Measurements from ENCODE around the gene ENPP3.

Gene ENPP3

GRCh38 chr6:131636880-131637792, at the start of gene ENPP3:
TSS of gene ENPP3 (plus strand) at chr6:131637302. CDS start at chr6:131637385, 83 bp downstream.
- no peak for DNase-seq

- DNase-seq, result no peak
Measured at GRCh38 chr6:131587909-131588308, 49.2 kb upstream of the ENPP3 start.

GRCh38 chr6:131588643-131589042, 48.5 kb upstream of the ENPP3 start:
- DNase-seq, result no peak

DNA sequence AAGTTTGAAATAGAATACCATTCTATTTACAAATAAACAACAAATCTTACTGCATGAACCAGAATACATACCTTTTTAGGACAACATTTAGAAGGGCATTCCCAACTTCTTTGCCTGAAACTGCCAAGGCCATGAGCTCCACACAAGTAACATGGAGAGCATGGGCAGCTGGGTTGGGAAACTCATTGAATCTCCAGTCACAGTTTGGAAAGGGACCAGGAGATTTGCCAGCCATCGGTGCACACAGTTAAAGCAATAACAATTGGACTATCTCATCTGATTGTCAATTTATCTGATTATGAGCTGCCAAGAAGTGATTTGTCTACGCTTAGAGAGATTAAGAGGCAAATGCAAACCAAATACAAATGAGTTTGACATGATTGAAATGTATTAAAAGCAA, 44.2 kb upstream of the ENPP3 start:
- DNase-seq, result no peak

GRCh38 chr6:131594074-131594473, 43.0 kb upstream of the ENPP3 start:
- DNase-seq, result no peak

- no peak for DNase-seq
Measured at GRCh38 chr6:131597446-131597845, 39.7 kb upstream of the ENPP3 start.

DNA sequence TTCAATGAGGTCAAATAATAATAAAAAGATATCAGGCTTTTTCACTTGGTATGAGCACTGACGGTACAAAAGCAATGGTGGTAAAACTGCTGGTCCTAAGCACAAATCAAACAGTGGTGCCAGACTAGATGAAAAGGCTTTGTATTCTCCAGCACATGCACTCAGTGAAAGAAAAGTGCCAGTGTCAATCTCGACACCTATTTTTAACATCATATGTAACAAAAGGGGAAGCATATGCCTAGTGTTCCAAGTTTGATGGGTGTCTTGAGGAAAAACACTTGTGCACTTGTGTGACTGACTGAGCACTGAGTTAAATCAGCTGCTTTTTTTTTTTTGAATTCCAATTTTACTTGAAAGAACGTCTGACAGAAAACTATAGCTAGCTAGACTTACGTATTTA, 36.4 kb upstream of the ENPP3 start:
- DNase-seq, result no peak

DNA sequence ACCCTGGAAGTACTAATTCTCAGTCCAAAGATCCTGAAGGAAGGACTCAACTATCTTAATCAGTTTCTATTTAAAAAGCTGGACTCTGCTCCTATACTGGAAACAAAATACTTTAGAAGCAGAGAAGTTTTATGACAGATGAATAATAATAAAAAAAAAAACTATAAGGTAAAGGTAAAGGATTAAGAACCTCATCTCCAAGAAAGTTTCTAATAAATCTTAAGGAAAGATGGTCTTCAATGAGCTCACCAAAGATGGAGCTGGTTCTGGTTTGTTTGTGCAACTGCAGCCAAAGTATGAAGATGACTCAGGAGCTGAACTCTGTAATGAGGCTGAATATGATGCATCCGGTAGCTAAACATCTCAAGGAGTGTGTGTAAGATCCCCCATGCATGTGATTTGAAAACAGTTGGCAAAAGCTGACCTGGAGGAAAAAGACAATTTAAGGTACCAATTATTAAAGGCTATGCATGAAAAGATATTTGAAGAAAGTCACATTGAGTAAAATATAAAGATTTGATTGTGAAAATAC, 34.3 kb upstream of the ENPP3 start:
- no peak for DNase-seq

DNA sequence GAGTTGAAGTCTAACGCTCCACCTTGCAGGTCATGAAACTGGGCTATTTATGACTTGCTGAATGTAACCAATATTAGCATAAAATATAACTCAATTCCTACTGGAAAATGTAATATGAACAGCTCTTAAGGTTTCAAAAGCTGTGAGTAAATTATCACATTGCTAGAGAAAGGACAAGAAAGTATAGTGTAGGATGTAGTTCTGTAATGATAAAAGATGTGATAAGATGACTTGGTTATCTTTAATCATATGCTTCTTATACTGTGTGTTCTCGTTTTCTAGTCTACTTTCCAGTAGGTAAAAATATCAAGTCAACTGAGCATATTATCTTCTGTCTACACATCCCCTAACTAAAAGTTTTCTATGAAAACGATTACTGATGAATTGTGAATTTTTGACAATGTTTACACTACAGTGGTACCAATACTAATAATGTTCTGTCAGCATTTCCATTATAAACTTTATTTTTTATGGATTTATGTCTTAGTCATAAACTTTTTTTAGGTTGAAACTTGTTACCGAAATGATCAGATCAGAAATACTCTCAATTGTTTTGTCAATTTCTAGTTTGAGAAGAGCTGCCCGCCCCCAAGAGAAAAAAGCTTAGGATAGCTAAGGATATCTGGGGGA, 23.7 kb upstream of the ENPP3 start:
- DNase-seq, result no peak

GRCh38 chr6:131615275-131615674, 21.8 kb upstream of the ENPP3 start:
- no peak for DNase-seq

- DNase-seq, result peak; percentile 91
Measured at GRCh38 chr6:131627724-131628682, 9.1 kb upstream of the ENPP3 start, which contains the start of gene MED23. TSS of gene MED23 (minus strand) at chr6:131628242. CDS start at chr6:131628049, 193 bp downstream.

DNA sequence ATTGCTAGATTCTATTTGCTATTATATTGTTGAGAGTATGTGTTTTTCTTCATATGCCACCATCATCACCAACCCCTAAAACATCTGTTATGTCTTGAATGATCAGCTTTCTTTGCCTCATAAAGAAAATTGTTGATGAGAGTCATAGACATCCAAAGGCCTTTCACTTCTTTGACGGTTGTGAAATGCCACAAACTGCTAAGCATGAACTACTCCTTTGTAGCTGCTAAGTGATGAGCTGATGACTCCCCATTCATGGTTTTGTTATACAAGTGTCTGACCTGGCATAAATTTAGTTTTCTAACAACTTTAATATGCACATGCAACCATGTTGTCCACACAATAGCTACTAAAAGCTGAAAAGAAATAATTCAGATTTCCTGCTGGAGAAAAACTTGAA, 8.4 kb upstream of the ENPP3 start:
- DNase-seq, result no peak

DNA sequence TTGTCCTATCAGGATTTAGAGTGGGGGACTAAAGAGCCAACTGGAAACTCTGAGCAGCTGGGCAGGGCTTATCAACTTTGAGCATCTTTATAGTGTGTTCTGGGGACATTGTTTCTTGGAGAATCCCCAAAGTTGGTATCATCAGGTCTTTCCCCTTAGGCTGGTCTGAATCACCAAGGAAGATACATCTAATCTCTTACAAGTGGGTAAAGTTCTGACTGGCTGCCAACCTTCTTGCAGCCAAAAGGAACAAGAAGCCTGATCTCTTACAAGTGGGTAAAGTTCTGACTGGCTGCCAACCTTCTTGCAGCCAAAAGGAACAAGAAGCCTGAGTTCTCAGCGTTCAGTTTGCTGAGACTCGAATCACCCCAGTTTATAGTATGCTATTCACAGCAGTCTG, 7.5 kb upstream of the ENPP3 start:
- no peak for DNase-seq

GRCh38 chr6:131631625-131632289, 5.3 kb upstream of the ENPP3 start:
- DNase-seq, result no peak

DNA sequence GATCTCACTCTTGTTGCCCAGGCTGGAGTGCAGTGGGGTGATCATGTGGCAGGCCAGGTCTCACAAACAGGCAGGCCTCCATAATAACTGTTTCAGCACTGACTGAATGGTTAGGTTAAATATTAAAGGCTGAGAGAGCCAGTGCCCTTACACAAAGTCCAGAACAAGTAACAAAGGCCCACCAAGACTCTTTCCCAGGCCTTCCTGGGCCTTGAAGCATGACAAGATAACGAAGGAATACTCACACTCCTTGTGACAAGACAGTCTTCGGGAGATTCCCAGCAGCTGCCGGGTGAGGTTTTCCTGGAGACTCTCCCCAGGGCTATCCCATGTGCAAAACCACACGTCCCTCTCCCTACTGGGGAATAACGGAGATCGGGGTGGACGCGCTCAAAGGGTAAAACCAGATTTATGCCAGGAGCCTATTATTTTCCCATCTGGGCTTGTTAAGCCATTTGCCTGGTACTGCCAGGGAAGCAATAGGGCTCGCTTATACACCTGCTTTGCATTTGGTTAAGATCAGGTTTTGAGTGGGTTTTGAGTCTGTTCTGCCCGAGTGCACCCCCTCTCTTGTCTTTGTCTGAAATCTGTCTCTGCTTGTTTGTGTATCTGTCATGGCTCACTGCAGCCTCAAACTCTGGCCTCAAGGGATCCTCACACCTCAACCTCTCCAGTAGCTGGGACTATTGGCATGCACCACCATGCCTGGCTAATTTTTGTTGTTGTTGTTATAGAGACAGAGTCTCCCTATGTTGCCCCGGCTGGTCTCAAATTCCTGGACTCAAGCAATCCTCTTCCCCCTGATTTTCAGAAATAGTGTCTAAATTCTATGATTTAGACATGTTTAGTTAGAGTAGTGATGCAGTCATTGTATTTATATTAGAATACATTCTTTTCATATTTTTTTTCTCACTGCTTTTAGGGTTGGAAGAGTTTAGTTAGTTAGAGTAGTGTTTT, 1.4 kb upstream of the ENPP3 start:
- no peak for DNase-seq

DNA sequence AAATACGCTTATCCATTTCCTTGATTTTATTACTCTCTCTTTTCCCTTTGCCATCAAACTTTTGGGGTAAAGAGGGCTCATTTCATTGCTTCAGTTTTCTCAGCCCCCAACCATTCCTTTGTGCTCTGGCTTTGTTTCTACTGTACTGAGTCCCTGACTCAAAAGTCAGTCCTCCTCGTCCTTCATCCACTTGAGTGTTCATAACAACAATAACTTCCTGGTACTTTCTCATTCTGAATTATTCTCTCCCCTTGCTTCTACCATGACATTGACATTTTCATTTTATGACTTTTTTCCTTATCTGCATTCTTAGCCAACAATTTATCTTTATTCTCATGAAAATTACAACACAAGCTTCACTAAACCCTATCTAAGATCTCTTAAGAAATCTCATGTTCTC, 911 bp downstream of the ENPP3 start:
- no peak for DNase-seq

DNA sequence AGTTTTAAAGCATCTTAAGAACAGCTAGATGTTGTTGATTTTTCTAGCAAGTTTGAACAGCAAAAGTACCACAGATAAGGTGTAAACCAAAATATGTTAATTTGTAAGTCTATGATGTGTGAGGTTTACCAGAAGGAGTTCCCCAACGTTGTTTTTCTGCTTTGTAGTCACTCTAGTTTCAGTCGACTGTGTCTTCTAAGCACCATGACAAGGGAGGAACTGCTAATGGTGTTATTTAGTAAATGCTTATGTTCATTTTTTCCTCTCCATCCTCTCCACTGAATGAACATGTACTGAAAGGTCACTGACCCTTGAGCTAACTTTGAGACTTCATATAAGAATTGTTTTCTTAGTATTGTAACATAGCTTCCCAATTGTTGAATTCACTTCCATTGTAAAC, 3.0 kb downstream of the ENPP3 start:
- no peak for DNase-seq

- DNase-seq, result no peak
Measured at GRCh38 chr6:131640576-131640975, 3.5 kb downstream of the ENPP3 start.

GRCh38 chr6:131641554-131641953, 4.5 kb downstream of the ENPP3 start:
- DNase-seq, result no peak

- DNase-seq, result no peak
Measured at GRCh38 chr6:131642565-131642964, 5.5 kb downstream of the ENPP3 start.

Measured in activated CD4-positive, alpha-beta T cell treated with anti-CD3 and anti-CD28 coated beads for 1 hour (primary cell).